Measurements from ENCODE around the gene POC1A. TPM values are rescaled to one million over a fixed set of nuclear protein-coding genes. Genes with fewer than 3 reads are reported as not detected.

The POC1A gene
- total and polyA plus RNA-seq, 2 donors (not counting 3 experiments of a cell fraction or from before 2014, with no cell fraction given): 14.8 to 19.4 TPM

GRCh38 chr3:52135332-52135731 lies 18.9 kb downstream of the POC1A start:
- no peaks in the 10 kb centered on the region for H3K27me3 ChIP-seq (ENCODE audit: control insufficient read depth in 2 of 2, insufficient read depth in 2 of 2, low read length in 2 of 2)
- no peak overlapping the region for H2AFZ ChIP-seq (ENCODE audit: low read depth, low read length)
- FAIRE-seq (no peak), DNase-seq (ENCODE audit: low read depth, low spot score) (no peak)
- dilution Hi-C loops (cut with MboI; ENCODE audit: extremely low pct_ligation_motif_present, low sequenced_read_pairs) (no loop called here), intact Hi-C loops (cut with micrococcal nuclease) (no loop called here)
- no peak overlapping the region for H3K9ac ChIP-seq (replicated peaks; ENCODE audit: extremely low read depth, insufficient read depth, low read length)
- no peaks in the 10 kb centered on the region for H3K36me3 ChIP-seq (ENCODE audit: control insufficient read depth in 2 of 2, extremely low read depth in 1 of 2, insufficient read depth in 2 of 2, low read length in 2 of 2)
- no peaks in the 10 kb centered on the region for H3K79me2 ChIP-seq (ENCODE audit: control insufficient read depth, insufficient read depth, low read length)
- ChIA-PET CTCF (interaction anchor here (1.1 to 3.0 kb wide), 4 partner anchors 11 to 134 kb away, joined by 3 to 21 read pairs (median 8); no protein-coding TSS in a partner anchor), POLR2A (no interaction called here)
- H4K20me1 ChIP-seq (replicated peaks; ENCODE audit: control insufficient read depth, extremely low read depth, insufficient read depth, low read length): no peaks in the 10 kb centered on the region
- H3K9me3 ChIP-seq (replicated peaks; ENCODE audit: control insufficient read depth, insufficient read depth, low read length): no peaks in the 10 kb centered on the region
- no peak overlapping the region for H3K4me2 ChIP-seq (ENCODE audit: insufficient read depth, low read length)
- no peak overlapping the region for H3K27ac ChIP-seq (ENCODE audit: insufficient read depth, low read depth, low read length)
- no peaks in the 10 kb centered on the region for H3K9me1 ChIP-seq (replicated peaks; ENCODE audit: control insufficient read depth, extremely low read depth, insufficient read depth, low read length)
- no TSS peak for BruUV-seq (replicated peaks)
- H3K4me3 ChIP-seq (replicated peaks in 1 of 3; ENCODE audit: insufficient read depth in 1 of 3, low read depth in 1 of 3, low read length in 3 of 3): no peak overlapping the region
- peaks cover 9% of the 10 kb centered on the region for H3K4me1 ChIP-seq (ENCODE audit: control insufficient read depth, extremely low read depth, insufficient read depth, low read length)
- no peak for TF ChIP-seq FOS (IDR thresholded peaks at IDR 0.05; ENCODE audit: borderline replicate concordance, insufficient read depth, low read length)
- no peak for TF ChIP-seq CTCF (IDR thresholded peaks at IDR 0.05; ENCODE audit: extremely low read depth in 1 of 2, insufficient read depth in 1 of 2, low read depth in 1 of 2, low read length in 2 of 2)
- no peak for TF ChIP-seq GATA2 (IDR thresholded peaks at IDR 0.05; ENCODE audit: insufficient read depth, insufficient read length, low read depth, low read length)
- TF ChIP-seq MYC (IDR thresholded peaks at IDR 0.05; ENCODE audit: low read depth, low read length): no peak
- TF ChIP-seq POLR2A (IDR thresholded peaks at IDR 0.05; ENCODE audit: low read depth, low read length): no peak
- TF ChIP-seq EZH2 (IDR thresholded peaks at IDR 0.05; ENCODE audit: borderline replicate concordance, low read depth, low read length, severe bottlenecking): no peak
- no peak for TF ChIP-seq JUN (IDR thresholded peaks at IDR 0.05; ENCODE audit: borderline replicate concordance, insufficient read depth, insufficient read length, low read depth)
- TF ChIP-seq POLR2AphosphoS5 (IDR thresholded peaks at IDR 0.05; ENCODE audit: insufficient read depth, low read depth, low read length): no peak
- TF ChIP-seq MAX (IDR thresholded peaks at IDR 0.05; ENCODE audit: insufficient read depth, insufficient read length): no peak

All from endothelial cell of umbilical vein (primary cell).